Measurements from ENCODE around the gene PTH2R.

- TF ChIP-seq, protein P1, sequence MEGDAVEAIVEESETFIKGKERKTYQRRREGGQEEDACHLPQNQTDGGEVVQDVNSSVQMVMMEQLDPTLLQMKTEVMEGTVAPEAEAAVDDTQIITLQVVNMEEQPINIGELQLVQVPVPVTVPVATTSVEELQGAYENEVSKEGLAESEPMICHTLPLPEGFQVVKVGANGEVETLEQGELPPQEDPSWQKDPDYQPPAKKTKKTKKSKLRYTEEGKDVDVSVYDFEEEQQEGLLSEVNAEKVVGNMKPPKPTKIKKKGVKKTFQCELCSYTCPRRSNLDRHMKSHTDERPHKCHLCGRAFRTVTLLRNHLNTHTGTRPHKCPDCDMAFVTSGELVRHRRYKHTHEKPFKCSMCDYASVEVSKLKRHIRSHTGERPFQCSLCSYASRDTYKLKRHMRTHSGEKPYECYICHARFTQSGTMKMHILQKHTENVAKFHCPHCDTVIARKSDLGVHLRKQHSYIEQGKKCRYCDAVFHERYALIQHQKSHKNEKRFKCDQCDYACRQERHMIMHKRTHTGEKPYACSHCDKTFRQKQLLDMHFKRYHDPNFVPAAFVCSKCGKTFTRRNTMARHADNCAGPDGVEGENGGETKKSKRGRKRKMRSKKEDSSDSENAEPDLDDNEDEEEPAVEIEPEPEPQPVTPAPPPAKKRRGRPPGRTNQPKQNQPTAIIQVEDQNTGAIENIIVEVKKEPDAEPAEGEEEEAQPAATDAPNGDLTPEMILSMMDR (IDR thresholded peaks at IDR 0.05; ENCODE audit: extremely low read depth in 1 of 2, insufficient read depth in 1 of 2, low read depth in 1 of 2, low read length in 2 of 2): no peak
- TF ChIP-seq POLR2A (IDR thresholded peaks at IDR 0.05; ENCODE audit: low read depth, low read length) (no peak), POLR2AphosphoS5 (IDR thresholded peaks at IDR 0.05; ENCODE audit: insufficient read depth, low read depth, low read length) (no peak), MYC (IDR thresholded peaks at IDR 0.05; ENCODE audit: low read depth, low read length) (no peak)
These were observed 85.5 kb downstream of the PTH2R start for GRCh38 chr2:208492069-208492468.
